K562 (cell line): ENCODE measurements around the gene ZP1. TPM values are rescaled to one million over a fixed set of nuclear protein-coding genes. Genes with fewer than 3 reads are reported as not detected.
A peak's percentile ranks its signal among the peaks of the same experiment; 100 is the strongest.

Experiments used
- ATAC-seq: fragments of 200-7000 bp; cut with Tn5 transposase; 3 replicates; pipeline ENCODE4 v1.9.1; 2020; ENCODE audit warnings: moderate library complexity
- BruUV-seq: library from RNA; stranded (reverse); fragments of 400-500 nt; replicated peaks from 2 replicates; lab custom pipeline; 2021; lab: Mats Ljungman, UMichigan
- CTCF ChIA-PET: fragments of 300-600 bp; formaldehyde crosslinking; extraction: SDS; loops from one replicate; lab custom pipeline; 2021; ENCODE audit warnings: low intra/inter-chr PET ratio; lab: Yijun Ruan, JAX
- POLR2A ChIA-PET: fragments of 300-600, 350-650 bp; sonication (Branson Sonifier 250); formaldehyde crosslinking; extraction: SDS; loops from one replicate; lab custom pipeline; 2021; ENCODE audit warnings: antibody characterized with exemption, inconsistent platforms; lab: Yijun Ruan, JAX
- DNase-seq, 4 experiments: peaks; one replicate each; pipeline versions ENCODE4 v3.0.0 to v3.0.0-alpha.2; 2011 to 2018; ENCODE audit warnings: low spot score in 3 of 4, mixed read lengths in 3 of 4; ENCODE audit errors: extremely low read depth in 1 of 4
- FAIRE-seq: peaks from 2 replicates; lab custom pipeline; 2011; peaks lifted over from hg19 to GRCh38; lab: Jason Lieb, UNC
- H2AFZ ChIP-seq: 2 replicates; pipeline ENCODE4 v1.6.0; 2011; ENCODE audit warnings: low read depth, low read length, control low read depth, inconsistent platforms
- H3K27ac ChIP-seq: fragments of 200-600 bp; 3 replicates; pipeline ENCODE4 v1.8.0; 2011; ENCODE audit warnings: low read depth, mild to moderate bottlenecking, control low read depth, inconsistent platforms, low read length, moderate library complexity, mixed read lengths; ENCODE audit errors: extremely low read depth
- H3K27me3 ChIP-seq, 2 experiments: fragments of 300-600 bp in 1 of 2; 2 replicates in 1 of 2; 3 replicates in 1 of 2; pipeline versions ENCODE4 v1.6.0 to v1.8.0; 2011; ENCODE audit warnings: inconsistent platforms in 2 of 2, low read length in 2 of 2, mild to moderate bottlenecking in 1 of 2, mixed read lengths in 1 of 2, moderate library complexity in 1 of 2; ENCODE audit not compliant: control insufficient read depth in 2 of 2, insufficient read depth in 2 of 2
- H3K36me3 ChIP-seq: fragments of 300-600 bp; 3 replicates; pipeline ENCODE4 v1.8.0; 2011; ENCODE audit warnings: mild to moderate bottlenecking, low read length, inconsistent platforms; ENCODE audit not compliant: control insufficient read depth, insufficient read depth
- H3K4me1 ChIP-seq, 2 experiments: fragments of 200-600 bp in 1 of 2; replicated peaks in 1 of 2; 2 replicates in 1 of 2; 3 replicates in 1 of 2; pipeline versions ENCODE4 v1.5.1 to v1.8.0; 2011; ENCODE audit warnings: inconsistent platforms in 2 of 2, low read length in 2 of 2, mild to moderate bottlenecking in 1 of 2, mixed read lengths in 1 of 2, moderate library complexity in 1 of 2; ENCODE audit not compliant: control insufficient read depth in 2 of 2, insufficient read depth in 2 of 2
- H3K4me2 ChIP-seq: 2 replicates; pipeline ENCODE4 v1.6.1; 2011; ENCODE audit warnings: low read length, control low read depth, inconsistent platforms, mixed read lengths; ENCODE audit not compliant: insufficient read depth
- H3K4me3 ChIP-seq: fragments of 200-600 bp; sonication (generic), shearing (Covaris generic); 2 replicates; pipeline ENCODE4 v1.5.1; 2016; ENCODE audit warnings: control low read depth, inconsistent platforms
- H3K79me2 ChIP-seq: fragments of 200-600 bp; 3 replicates; pipeline ENCODE4 v1.8.0; 2011; ENCODE audit warnings: low read length, inconsistent platforms; ENCODE audit not compliant: control insufficient read depth, insufficient read depth
- H3K9ac ChIP-seq, 2 experiments: 2 replicates each; pipeline versions ENCODE4 v1.6.0 to v1.6.1; 2011; ENCODE audit warnings: low read depth in 2 of 2, low read length in 2 of 2, control low read depth in 1 of 2, inconsistent platforms in 1 of 2, mild to moderate bottlenecking in 1 of 2, mixed read lengths in 1 of 2; ENCODE audit not compliant: insufficient read depth in 1 of 2
- H3K9me1 ChIP-seq: one replicate; pipeline ENCODE4 v1.6.0; 2011; ENCODE audit warnings: inconsistent platforms, mild to moderate bottlenecking, low read length, moderate library complexity; ENCODE audit not compliant: control insufficient read depth, insufficient read depth
- H3K9me3 ChIP-seq: replicated peaks from 2 replicates; pipeline ENCODE4 v1.5.1; 2011; ENCODE audit warnings: low read depth, low read length, inconsistent platforms; ENCODE audit not compliant: control insufficient read depth, insufficient read depth
- H4K20me1 ChIP-seq: replicated peaks from 2 replicates; pipeline ENCODE4 v1.6.1; 2011; ENCODE audit warnings: low read length, inconsistent platforms, mixed read lengths; ENCODE audit not compliant: control insufficient read depth, insufficient read depth
- NFIC ChIP-seq: fragments of 450-650 bp; IDR thresholded peaks from 2 replicates; pipeline ENCODE4 v1.6.1; 2017; ENCODE audit warnings: mild to moderate bottlenecking, inconsistent platforms
- ZSCAN32 ChIP-seq: fragments of 450-650 bp; formaldehyde crosslinking; IDR thresholded peaks from 2 replicates; pipeline ENCODE4 v1.4.0; 2020; ENCODE audit warnings: mild to moderate bottlenecking, moderate library complexity
- WGBS: fragments of 100-300 bp; shearing (Covaris generic); methylation state at CpG from one replicate; pipeline ENCODE4 v1.1.6; 2016; ENCODE audit warnings: low coverage, mixed read lengths; ENCODE audit not compliant: insufficient coverage; ENCODE audit errors: missing lambda C conversion rate; 5-methylcytosine and 5-hydroxymethylcytosine counted together
- in situ Hi-C: fragments of 300-500 bp; cut with MboI; formaldehyde crosslinking; loops from 4 replicates; pipeline ENCODE4 v1.15.0; 2018; ENCODE audit warnings: inconsistent platforms, mixed read lengths
- intact Hi-C: fragments of 100-400 bp; cut with micrococcal nuclease; formaldehyde crosslinking; loops from 2 replicates; pipeline ENCODE4 v1.14.2; 2022
- polyA plus RNA-seq, 8 experiments: library from polyadenylated mRNA; depleted of rRNA in 4 of 8; stranded (reverse) in 5 of 8; unstranded in 3 of 8; fragments of >200 nt; fragmentation: Nextera tagmentation in 2 of 8; fragmentation: Illumina TruSeq in 1 of 8; extraction: Ambion mirVana in 2 of 8; extraction: Trizol in 1 of 8; gene quantifications; 2 replicates each; pipeline versions ENCODE4 v1.2.1 to v1.2.3, GENCODE V29; 2011 to 2014; ENCODE audit warnings: inconsistent platforms in 1 of 8, missing spikeins in 1 of 8
- total RNA-seq, 7 experiments: library from RNA; depleted of rRNA in 6 of 7; stranded (reverse); fragments of >200 nt in 6 of 7; fragmentation: Illumina TruSeq in 2 of 7; extraction: Trizol in 2 of 7; gene quantifications; 2 replicates each; pipeline versions ENCODE4 v1.2.1 to v1.2.3, GENCODE V29; 2011 to 2021; ENCODE audit warnings: low replicate concordance in 1 of 7

ZP1 gene
- total and polyA plus RNA-seq, 9 of the 15 experiments (the other 6 are each of a cell fraction or from before 2014, with no cell fraction given) = 0.11 to 0.15 TPM; not detected in 7

GRCh38 chr11:60831501-60832079 is 35.8 kb upstream of the ZP1 start:
- H3K9ac ChIP-seq = no peak overlapping the region
- 19% methylated on average over 7 of the region's 7 CpGs for WGBS
- H3K27ac ChIP-seq = no peak overlapping the region
- FAIRE-seq = no peak
- ChIA-PET CTCF (interaction anchor here (0.6 to 4.4 kb wide), 8 partner anchors 56 to 551 kb away, joined by 4 to 59 read pairs (median 7); no protein-coding TSS in a partner anchor), POLR2A (interaction anchor here (0.6 to 1.4 kb wide), 7 partner anchors 10 to 74 kb away, joined by 3 to 5 read pairs (median 4); partner anchors contain the start of gene CCDC86)
- in situ Hi-C loops (no loop called here), intact Hi-C loops (loop anchor here (1.0 to 5.0 kb wide), 6 partner anchors 56 to 355 kb away; no protein-coding TSS in a partner anchor)
- ATAC-seq = no peak
- no peak overlapping the region for H2AFZ ChIP-seq
- H3K4me2 ChIP-seq = no peak overlapping the region
- no peak overlapping the region for H3K4me3 ChIP-seq
- peaks cover 10 to 38% of the 10 kb centered on the region in 2 experiments; a peak in 4 of 5 replicates for H3K27me3 ChIP-seq
- peaks cover 0 to 2% of the 10 kb centered on the region in 2 experiments; a peak in 2 of 5 replicates for H3K4me1 ChIP-seq
- H3K36me3 ChIP-seq = no peaks in the 10 kb centered on the region
- BruUV-seq = no TSS peak
- DNase-seq = no peak
- H3K9me3 ChIP-seq = no peaks in the 10 kb centered on the region
- TF ChIP-seq ZSCAN32 (CRISPR knock-in tag) (no peak), NFIC (peak; percentile 57; the same call in 1 of the 2 replicates)
- TF ChIP-seq, all 486 proteins: peak for 1
- no peaks in the 10 kb centered on the region for H3K79me2 ChIP-seq
- peaks cover 10% of the 10 kb centered on the region; the same call in 1 of the 2 replicates for H4K20me1 ChIP-seq
- H3K9me1 ChIP-seq = no peaks in the 10 kb centered on the region
